8988T (cell line): ENCODE measurements around the gene ZNF692.

Experiments used
- DNase-seq: peaks from one replicate; pipeline ENCODE4 v3.0.0; 2011

The ZNF692 gene

DNA sequence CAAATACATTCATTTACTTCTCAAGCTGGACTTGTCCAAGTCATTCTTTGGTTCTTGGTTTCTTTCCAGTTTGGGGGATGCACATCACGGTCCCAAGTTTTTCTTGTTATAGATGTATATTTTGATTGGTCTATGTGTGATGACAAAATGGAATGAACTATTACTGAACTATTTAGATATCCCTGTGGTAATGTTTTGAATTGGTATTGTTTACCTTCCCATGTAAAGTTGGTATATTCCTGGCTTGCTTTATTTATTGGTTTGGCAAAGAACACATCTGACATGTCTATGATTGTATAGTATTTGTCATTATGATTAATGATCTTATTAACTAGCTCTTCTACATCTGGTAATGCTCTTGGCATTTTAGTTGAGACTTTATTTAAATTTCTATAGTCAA lies 22.4 kb upstream of the ZNF692 start:
- no peak for DNase-seq

DNA sequence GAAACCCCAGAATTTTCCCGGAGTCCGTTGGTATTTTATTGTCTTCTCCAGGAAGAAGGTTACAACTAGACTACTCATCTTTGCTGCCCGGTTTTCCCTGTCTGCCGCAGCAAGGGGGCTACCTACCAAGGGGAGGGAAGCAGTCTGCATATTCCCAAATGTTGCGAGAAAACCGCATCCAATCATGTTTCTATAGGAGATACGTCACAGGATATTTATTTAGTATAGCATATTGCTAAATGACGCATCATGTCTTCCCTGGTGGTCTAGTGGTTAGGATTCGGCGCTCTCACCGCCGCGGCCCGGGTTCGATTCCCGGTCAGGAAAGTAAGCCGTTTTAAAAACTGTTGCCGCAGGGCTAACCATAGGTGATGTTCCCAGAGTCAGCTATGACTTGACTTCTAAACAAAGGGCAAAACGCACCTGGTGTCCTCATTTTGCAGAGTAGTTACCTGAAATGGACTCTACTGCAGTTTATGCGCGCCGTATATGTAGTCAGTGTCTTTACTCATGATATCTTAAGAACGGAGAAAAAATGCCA lies 15.2 kb upstream of the ZNF692 start:
- no peak for DNase-seq

DNA sequence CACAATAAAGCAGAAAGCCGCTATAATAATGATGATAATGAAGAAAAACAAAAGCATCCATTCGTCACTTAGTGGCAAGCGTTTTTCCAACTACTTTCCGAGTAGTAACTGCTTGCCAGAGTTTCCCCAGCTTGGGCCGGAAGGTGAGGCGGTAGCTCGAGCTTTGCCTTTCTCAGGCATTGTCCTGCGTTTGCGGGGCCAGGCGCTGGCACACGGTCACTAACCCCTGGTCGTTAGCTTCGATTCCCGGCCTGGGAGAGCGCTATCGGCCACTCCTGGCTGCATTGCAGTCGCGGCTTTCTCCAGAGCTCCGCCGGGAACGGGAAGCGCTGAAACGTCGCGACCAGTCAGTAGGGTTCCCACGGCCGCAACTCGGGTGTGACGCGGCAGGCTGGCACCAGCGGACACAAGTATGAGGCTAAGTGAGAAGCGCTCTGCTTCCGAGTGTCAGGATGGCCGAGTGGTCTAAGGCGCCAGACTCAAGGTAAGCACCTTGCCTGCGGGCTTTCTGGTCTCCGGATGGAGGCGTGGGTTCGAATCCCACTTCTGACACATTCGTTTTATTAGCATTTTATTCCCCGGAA lies 14.6 kb upstream of the ZNF692 start:
- DNase-seq: no peak

DNA sequence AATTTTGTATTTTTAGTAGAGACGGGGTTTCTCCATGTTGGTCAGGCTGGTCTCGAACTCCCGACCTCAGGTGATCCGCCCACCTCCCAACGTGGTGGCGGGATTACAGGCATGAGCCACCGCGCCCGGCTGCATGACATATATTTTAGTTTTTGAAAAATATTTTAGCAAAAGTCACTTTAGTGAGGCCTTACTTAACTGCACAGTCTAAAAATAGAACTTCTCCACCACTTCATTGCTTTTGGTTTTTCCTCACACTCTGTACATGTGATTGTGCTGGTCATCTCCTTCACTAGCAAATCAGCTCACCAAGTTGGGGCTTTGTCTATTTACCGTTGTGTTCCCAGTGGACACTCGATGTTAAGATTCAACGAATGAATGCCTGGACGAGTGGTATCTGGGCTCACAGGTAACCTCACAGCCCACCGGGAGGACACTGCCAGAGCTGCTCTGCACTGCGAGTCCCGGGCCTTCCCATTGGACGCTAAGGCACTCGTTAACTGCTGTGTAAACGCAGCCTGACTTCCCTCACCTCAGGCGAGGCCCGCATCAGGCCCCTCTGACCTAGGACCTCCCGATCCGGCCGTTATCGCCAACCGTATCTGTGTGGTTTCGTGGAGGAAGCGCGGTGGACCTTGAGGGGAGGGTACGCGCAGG lies 14.0 kb upstream of the ZNF692 start:
- no peak for DNase-seq

DNA sequence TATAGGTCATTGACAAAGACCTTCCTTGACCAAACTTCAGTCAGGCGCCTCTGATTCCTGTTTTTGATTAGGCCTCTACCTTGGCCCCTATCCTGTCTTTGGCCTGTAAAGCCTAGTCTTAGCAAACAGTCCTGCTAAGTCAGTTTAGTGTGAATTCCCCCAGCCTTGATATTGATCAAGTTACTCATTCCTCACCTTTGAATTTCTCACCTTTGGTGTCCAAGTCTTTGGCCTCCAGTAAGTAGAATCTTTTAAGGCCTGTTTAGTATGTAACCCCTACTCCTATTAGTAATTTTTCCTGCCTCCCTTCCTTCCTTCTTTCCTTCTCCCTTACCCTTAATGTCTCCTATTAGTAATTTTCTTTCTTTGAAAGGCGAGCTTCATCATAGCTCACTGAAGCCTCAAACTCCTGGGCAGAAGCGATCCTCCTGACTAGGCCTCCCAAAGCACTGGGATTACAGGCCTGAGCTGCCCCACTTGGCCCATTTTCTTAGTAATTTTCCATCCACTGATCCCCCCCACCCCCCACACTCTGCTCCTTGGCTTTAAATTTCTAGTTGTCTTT lies 13.0 kb upstream of the ZNF692 start:
- DNase-seq: no peak

DNA sequence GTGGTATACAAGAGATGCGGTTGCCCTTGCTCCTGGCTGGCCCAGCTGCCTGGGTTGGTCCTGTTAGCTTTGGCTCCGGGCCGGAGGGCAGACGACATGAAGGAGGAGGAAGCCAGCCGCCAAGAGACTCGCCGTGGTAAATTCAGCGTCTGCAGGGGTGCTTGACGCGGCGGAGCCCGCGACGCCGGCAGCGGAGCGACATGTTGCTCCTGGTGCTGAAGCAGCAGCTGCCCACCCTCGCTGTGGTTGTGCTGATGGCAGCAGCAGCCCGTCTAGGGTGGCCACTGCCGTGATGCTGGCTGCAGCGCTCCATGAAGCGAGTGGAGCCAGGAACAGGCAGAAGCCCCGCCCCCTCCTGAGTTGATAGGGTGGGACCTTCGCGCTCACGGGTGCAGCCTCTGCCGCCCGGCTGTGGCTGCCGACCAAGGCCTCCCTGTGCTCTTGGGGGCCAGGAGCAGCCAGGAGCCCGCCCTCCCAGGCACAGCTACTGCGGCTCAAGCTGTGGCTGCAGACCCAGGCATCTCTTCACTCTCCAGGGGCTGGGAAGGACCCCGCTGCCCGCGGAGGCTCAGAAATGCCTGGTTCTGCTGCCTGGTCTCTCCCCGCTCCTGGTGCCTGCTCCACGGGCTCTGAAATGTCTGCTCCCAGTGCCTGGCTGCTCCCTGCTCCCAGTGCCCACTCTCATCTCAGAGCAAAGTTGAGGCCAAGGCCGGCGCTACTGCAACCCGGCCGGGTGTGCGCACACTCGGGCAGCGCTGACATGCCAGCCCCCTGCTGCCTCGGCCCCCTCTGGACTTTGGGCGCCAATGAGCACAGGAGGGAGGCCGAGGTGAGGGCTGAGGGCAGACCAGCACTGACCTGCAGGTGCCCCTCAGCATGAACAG lies 4.4 kb upstream of the ZNF692 start:
- no peak for DNase-seq

DNA sequence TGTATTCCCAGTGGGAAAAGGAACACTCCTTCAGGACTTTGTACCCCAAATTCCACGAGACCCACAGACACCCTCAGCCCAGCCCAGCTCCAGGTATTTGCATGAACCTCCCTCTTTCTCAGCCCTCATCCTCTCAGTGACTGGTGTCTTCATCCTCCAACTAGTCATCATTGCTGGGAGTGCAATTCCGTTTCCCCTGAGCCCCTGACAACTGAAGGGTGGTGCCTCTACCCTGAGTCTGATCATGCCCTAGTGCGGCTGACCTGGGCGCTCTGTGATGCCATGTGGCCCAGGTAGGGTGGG lies 3.8 kb upstream of the ZNF692 start:
- DNase-seq: no peak

DNA sequence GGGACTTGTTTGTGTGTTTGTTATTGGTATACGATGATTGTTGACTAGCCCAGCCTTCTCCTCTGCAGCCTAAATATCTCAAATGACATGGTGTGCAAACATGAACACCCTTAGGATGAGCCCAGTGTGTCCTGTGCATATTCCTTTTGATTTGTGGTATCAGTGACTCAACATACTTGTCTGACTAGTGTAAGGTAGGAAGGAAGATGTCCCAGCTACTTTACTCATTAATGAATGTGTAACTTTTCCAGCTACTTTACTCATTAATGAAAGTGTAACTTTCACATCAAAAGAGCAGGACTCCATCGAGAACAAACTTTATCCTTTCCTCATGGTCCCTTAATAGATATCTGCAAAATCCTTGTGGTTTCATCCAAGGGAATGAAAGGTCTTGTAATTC lies 2.7 kb upstream of the ZNF692 start:
- no peak for DNase-seq

DNA sequence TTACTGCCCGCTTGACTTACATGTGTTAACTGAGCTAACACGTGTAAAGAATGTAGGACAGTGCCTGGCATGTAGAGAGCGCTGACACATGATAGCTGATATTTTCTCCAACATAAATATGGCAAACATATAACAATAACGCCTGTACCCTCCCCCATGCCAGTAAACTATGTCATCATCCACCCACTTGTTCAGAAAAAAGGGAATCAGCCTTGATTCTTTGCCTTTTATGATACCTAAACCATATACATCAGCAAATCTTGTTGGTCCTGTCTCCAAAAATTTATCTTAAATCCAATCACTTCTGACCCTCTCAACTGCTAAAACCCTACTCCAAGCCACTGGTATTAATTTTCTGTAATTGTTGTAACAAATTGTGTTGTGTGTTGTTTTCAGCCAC lies 1.1 kb upstream of the ZNF692 start:
- no peak for DNase-seq

DNA sequence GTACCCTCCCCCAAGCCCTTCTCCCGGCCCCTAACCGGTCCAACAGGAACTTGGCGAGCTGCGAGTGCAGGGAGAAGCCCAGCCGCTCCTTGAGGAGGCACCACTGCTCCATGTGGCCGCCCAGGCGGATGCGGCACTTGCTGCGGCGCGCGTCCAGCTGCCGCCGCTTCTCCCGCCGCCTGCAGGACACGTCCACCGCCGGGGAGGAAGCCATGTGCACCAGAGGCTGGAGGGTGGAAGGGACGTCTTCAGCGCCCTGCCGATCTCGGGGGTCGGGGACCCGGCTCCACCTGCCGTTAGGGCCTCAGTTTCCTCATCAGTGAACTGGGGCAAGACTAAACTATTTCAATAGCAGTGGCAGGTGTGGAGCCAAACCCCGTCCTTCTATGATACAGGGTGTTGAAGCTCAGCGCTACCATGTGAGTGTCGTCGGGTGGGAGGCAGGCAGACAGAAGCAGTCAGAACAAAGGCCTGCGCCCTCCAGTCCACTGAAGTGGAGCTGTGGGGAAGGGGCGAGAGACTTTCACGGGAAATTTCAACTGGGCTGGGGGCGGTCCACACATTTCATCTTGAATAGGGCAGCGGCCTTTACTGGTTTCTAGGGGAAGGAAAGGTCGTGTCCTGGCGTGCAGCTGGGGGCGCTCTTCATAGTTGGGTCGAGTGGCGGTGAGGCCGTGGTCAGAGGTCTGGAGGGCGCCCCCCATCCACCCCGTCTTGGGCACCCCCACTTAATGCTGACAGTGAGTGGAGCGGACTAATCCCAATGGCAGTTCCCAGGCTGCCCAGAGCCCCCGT lies 592 bp downstream of the ZNF692 start:
- no peak for DNase-seq

DNA sequence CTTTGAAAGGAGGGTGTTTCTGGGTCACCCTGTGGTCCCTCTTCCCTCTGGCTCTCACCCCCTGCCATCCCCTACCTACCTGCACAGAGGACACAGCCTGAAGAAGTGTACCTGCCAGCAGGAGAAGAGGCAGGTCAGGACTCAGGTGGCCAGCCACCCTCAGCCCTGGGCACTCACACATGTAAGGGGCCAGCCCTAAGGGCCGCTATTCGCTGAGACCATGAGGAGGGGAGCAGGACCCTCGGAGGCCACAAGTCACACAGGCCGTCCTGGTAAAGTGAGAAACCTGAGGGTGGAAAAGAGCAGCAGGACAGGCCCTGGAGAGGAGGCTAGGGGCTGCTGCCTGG lies 1.2 kb downstream of the ZNF692 start:
- DNase-seq: no peak

DNA sequence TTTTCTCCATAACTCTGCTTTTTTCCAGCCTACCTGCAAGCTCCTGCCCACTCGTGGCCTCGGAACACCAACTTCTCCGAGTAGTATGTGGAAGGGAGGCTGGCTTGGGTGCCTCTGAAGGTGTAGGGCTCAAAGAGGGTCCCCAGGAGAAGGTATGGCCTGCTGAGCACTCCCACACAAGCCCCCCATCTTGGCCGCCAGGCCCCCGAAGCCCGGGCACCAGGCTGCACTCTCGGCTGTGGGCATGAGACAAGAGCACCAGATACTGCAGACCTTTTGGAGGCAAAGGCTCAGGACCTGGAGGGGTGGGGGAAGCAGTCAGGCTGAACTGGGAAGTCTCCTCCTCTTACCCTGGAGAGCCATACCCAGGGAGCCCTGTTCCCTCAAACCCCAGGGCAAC lies 1.7 kb downstream of the ZNF692 start:
- DNase-seq: no peak

DNA sequence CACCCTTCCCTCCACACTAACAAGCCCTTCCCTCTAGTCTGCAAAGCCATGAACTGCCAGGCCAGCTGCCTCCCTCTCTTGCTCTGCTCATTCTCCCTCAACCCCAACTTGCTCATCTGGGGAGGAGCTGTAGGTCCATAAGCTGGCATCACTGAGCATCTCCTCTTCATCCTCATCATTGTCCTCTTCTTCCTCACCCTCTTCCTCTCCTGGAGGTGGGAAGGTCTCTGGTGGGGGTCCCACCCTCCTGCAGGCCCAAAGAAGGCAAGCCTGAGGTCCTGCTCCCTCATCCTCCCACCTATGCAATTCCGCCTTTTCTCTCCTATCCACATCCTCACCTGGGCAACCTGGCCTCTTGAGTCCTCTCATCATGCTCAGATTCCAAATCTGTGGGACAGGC lies 2.7 kb downstream of the ZNF692 start:
- DNase-seq: no peak

DNA sequence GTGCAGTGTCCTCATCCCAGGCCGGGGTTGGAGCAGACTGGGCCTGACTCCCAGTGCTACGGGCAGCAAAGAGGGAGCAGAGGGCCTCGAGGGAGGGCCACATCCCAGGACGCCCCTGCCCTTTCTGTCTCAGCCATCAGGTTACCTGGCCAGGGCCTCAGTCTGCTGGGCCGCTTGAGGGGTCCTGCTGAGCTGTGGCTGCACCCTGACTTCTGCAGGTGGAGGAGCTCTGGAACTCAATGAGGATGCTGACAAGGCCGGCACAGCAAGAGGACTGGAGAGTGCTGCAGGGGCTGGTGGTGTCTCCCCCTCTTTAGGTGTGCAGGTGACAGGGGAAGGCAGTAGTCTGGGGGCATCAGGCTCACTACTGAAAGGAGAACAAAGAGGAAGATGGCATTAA lies 3.3 kb downstream of the ZNF692 start:
- DNase-seq: no peak

DNA sequence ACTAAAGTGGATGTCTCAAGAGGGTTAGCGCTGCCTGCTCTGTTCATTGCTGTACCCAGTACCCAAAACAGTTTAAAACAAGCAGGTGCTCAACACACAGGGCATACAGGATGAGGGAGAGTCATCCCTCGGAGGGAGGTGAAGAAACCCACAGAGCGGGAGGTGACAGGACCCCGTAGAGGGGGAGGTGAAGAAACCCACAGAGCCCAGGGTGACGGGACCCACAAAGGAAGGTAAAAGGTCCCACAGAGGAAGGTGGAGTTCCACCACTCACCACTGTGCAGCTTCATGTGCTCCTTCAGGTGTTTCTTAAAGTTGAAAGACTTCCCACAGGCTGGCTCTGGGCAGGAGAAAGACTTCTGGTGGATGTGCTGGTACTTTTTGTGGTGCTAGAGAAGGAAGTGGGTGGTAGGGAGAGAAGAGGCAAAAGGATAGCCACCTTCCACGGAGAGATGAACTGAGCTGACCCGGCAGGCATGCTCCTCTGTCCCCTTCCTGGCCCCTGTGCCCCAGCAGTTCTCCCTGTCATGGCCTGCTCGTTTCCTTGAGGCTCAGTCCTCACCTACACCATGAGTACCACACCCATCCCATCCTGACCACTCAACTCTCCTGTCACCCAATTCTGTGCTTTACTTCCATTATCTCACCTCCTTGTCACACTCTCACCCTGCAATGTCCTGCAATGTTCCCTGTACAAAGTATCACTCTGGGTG lies 5.1 kb downstream of the ZNF692 start:
- DNase-seq: no peak

DNA sequence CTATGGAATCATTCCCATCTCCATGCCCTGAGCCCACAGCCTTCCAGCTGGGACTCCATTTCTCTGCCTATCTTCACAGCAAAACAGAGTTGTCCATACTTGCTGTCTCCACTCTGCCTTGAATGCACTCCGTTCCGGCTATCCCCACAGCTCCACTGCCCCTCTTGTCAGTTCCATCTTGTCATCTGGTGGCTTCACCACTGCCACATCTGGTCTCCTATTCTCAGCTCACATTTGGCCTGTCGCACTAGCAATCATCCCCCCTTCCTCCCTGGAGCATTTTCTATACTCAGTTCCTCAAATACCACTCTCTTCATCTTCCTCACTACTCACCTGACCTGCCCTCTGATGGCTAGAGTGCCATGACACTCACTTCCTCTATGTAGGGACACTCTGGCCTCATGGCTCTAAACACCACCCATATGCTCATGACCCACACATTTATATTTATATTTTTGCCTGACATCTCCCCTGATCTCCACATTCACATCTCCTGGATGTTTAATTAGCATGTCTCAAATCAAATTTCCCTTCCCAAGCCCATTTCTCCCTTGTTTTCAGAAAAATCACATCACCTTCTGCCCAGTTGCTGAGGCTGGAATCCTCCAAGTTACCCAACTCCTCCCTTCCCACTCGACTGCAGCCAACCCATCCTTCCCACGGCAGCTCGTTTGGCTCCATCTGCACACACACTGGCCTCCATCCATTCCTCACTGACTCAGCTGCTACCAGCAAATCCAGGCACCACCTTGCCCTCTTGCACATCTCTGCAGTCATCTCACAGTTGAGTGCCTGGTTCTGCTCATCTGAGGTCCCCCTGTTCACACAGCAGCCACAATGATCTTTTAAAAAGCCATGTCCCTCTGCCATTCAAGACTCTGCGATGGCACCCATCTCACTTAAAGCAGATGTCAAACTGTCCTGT lies 6.1 kb downstream of the ZNF692 start:
- DNase-seq: no peak

DNA sequence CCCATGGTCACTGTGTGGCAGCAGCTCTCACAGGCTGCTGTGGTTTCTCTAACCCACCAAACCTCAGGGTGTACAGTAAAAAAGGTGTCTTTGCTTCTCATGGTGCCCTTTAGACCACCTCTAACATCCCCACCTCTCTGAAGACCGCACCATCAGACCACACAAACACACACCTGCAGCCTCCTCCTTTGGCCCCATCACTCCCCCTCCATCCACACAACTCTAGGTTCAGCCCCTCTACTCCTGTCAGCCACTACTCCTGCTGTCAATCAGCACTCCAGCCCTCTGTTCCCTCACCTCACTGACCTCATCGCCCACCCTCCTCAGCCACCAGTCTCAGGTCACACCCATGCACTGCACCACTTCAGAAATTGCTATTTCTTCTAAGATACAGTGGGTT lies 7.5 kb downstream of the ZNF692 start:
- DNase-seq: no peak

DNA sequence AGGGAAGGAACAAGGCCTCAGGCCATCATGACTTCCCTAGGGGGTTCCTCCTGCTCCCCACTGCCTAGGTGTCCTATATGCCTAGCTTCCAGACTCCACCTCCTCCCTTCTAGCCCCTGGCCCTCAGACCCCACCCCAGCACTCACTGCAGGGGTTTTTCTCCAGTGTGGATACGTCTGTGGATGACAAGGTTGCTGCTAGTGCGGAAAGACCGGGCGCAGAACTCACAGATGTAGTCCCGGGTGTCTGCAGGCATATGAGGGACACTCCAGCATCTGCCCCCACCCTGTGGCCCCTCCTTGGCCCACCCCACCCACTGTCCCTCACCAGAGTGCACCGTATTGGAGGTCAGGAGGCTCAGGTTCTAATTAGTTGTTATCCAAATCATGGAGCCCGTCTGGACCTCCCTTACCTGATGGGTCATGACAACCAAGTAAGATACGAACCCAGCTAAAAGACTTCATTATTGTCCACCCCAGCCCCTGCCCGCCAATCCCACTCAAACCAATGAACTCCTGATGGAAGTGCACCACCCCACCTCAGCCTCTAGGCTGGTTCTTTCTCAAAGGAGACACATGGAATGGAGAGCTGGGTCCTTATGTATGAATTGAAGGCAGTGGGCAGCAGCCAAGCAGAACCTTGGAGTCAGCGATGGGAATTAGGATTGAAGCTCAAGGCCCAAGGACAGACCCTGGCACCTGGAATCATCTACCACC lies 8.2 kb downstream of the ZNF692 start:
- no peak for DNase-seq

DNA sequence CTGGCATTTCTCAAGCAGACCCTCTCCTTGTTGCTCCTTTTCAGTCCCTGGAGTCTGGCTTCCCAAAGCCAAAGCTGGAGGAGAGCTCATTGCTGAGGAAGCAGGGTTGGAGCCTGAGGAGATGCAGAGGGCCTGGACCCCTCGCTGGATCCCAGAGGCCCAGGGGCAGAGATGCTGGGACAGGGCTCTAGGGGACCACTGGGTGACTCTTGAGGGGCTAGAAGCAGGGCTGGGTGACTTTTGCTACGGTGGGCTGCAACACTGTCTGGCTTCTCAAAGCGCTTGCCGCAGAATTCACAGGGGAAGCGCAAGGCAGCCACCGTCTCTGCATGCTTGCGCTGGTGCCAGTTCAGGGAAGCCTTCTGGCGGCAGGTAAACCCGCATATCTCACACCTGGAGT lies 8.8 kb downstream of the ZNF692 start:
- DNase-seq: no peak

DNA sequence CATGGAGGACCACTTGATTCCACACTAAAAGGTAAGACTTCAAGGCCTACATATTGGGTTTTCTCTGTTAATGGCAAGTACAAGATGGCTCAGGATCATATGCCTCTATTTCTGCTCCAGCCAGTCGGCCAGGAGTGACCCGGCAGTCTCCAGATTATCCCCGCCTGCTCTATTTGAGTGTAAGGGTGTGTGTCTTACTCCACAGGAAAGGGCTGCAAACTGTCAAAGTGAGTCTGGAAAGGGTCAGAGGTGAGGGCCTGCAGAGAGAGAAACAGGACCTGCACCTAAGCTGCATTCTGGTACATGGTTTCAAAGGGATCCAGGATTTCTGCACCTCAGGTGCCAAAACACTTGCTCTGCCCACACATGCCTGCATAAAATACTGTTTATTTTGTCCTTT lies 9.2 kb downstream of the ZNF692 start:
- DNase-seq: no peak

DNA sequence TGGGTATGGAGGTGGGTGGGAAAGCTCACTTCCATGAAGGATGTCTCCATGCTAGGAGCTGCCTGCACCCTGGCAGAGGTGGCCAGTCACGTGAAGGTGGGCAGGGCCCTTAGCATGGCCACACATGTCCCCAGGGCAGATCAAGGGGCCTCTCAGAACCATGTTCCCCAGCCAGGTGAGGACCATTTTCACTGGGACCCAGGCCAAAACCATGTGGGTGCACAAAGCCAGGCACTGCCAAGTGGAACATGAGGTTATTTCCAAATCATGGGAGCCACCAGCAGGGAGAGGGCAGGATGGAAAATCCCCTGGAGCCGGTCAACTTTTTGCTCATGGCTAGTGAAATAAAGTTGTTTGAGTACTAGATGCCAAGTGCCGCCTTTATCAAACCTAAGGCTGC lies 9.7 kb downstream of the ZNF692 start:
- no peak for DNase-seq
